ENCODE data around the gene FLNC.

Gene FLNC

GRCh38 chr7:128892521-128893250, 62.5 kb downstream of the FLNC start:
- TF ChIP-seq GATA2 (IDR thresholded peaks at IDR 0.05; ENCODE audit: low read depth, low read length) = no peak
- no peak for TF ChIP-seq GATA3 (IDR thresholded peaks at IDR 0.05; ENCODE audit: low read depth, low read length)

GRCh38 chr7:128893251-128894100, 63.3 kb downstream of the FLNC start:
- TF ChIP-seq GATA2 (IDR thresholded peaks at IDR 0.05; ENCODE audit: low read depth, low read length) = no peak
- no peak for TF ChIP-seq GATA3 (IDR thresholded peaks at IDR 0.05; ENCODE audit: low read depth, low read length)

- no peak for TF ChIP-seq GATA2 (IDR thresholded peaks at IDR 0.05; ENCODE audit: low read depth, low read length)
- TF ChIP-seq GATA3 (IDR thresholded peaks at IDR 0.05; ENCODE audit: low read depth, low read length) = no peak
Observed at GRCh38 chr7:128894101-128894440, 63.9 kb downstream of the FLNC start.

- TF ChIP-seq GATA2 (IDR thresholded peaks at IDR 0.05; ENCODE audit: low read depth, low read length) (no peak), GATA3 (IDR thresholded peaks at IDR 0.05; ENCODE audit: low read depth, low read length) (no peak)
Observed at GRCh38 chr7:128895320-128895719, 65.1 kb downstream of the FLNC start.

GRCh38 chr7:128899392-128899791, 69.2 kb downstream of the FLNC start:
- no peak for TF ChIP-seq GATA2 (IDR thresholded peaks at IDR 0.05; ENCODE audit: low read depth, low read length)
- no peak for TF ChIP-seq GATA3 (IDR thresholded peaks at IDR 0.05; ENCODE audit: low read depth, low read length)

- no peak for TF ChIP-seq GATA3 (IDR thresholded peaks at IDR 0.05; ENCODE audit: low read depth, low read length)
Observed at GRCh38 chr7:128900237-128900636, 70.0 kb downstream of the FLNC start.

GRCh38 chr7:128902761-128903585, 72.8 kb downstream of the FLNC start:
- TF ChIP-seq GATA2 (IDR thresholded peaks at IDR 0.05; ENCODE audit: low read depth, low read length) (no peak), GATA3 (IDR thresholded peaks at IDR 0.05; ENCODE audit: low read depth, low read length) (no peak)

- TF ChIP-seq GATA2 (IDR thresholded peaks at IDR 0.05; ENCODE audit: low read depth, low read length) (no peak), GATA3 (IDR thresholded peaks at IDR 0.05; ENCODE audit: low read depth, low read length) (no peak)
Observed at GRCh38 chr7:128903621-128904361, 73.6 kb downstream of the FLNC start.

- TF ChIP-seq GATA2 (IDR thresholded peaks at IDR 0.05; ENCODE audit: low read depth, low read length) (no peak), GATA3 (IDR thresholded peaks at IDR 0.05; ENCODE audit: low read depth, low read length) (no peak)
Observed at GRCh38 chr7:128904381-128905197, 74.4 kb downstream of the FLNC start.

- no peak for TF ChIP-seq GATA3 (IDR thresholded peaks at IDR 0.05; ENCODE audit: low read depth, low read length)
Observed at GRCh38 chr7:128906001-128906765, 76.0 kb downstream of the FLNC start.

- no peak for TF ChIP-seq GATA2 (IDR thresholded peaks at IDR 0.05; ENCODE audit: low read depth, low read length)
Observed at GRCh38 chr7:128906766-128907559, 76.8 kb downstream of the FLNC start.
